Measurements from ENCODE around the gene PRM1. TPM values are rescaled to one million over a fixed set of nuclear protein-coding genes. Genes with fewer than 3 reads are reported as not detected.
"Not testable (repeated sequence)": the region's sequence is repeated elsewhere in the genome, so short reads cannot be mapped to it uniquely, and the experiment has no call there.

PRM1 gene
- total RNA-seq, 1 donor: not detected

DNA sequence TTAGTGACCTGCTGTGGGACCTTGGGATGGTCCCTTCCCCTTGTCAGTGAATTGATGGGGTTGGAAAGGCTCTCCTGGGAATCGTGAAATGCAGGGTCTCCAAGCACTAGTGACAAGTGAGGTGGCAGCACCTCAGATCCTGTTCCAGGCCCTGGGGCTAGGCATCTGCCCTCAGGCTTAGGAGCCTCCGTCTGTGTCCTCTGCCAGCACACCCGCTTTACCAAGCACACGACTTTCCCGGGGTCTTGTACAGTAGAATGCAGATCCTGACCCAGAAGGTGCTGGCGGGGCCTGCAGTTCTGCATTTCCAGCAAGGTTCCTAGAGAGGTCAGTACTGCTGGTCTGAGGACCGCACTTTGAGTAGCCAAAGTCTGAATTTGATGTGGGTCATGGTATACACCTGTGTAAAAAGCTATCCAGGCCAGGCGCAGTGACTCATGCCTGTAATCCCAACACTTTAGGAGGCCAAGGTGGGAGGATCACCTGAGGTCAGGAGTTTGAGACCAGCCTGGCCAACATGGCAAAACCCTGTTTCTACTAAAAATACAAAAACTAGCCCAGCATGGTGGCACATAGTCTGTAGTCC is 33.3 kb upstream of the PRM1 start:
- DNase-seq (ENCODE audit: low read depth in 2 of 3, low spot score in 2 of 3): no peak

DNA sequence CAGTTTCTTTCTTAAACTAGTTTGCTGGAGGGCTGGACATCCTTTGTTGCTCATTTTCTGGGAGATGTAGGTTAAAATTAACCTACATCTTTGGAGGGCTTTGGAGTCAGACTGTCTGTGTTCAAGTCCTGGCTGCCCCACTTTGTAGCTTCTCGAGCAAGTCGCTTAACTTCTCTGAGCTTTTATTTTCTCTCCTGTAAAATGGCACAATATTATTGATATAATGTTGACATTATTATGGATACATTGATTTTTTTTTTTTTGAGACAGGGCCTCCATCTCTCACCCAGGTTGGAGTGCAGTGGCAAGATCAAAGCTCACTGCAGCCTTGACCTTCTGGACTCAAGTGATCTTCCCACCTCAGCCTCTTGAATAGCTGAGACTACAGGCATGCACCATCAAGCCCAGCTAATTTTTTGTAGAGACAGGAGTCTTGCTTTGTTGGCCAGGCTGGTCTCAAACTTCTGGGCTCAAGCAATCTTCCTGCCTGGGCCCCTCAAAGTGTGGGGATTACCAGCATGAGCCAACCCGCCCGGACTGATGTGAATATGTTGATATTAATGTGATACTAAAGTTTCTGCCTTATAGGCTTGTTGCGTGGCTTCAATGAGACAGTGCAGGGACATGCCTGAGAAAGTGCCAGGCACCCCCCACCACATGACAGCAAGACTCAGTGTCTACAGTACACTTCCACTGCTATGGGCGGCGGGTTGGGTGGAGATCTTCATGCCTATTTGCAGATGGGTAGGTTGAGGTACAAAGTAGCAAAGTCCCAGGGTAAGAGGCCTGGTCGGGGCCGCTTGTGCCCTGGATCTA is 32.6 kb upstream of the PRM1 start:
- no peak for DNase-seq (ENCODE audit: low read depth in 2 of 3, low spot score in 2 of 3)

DNA sequence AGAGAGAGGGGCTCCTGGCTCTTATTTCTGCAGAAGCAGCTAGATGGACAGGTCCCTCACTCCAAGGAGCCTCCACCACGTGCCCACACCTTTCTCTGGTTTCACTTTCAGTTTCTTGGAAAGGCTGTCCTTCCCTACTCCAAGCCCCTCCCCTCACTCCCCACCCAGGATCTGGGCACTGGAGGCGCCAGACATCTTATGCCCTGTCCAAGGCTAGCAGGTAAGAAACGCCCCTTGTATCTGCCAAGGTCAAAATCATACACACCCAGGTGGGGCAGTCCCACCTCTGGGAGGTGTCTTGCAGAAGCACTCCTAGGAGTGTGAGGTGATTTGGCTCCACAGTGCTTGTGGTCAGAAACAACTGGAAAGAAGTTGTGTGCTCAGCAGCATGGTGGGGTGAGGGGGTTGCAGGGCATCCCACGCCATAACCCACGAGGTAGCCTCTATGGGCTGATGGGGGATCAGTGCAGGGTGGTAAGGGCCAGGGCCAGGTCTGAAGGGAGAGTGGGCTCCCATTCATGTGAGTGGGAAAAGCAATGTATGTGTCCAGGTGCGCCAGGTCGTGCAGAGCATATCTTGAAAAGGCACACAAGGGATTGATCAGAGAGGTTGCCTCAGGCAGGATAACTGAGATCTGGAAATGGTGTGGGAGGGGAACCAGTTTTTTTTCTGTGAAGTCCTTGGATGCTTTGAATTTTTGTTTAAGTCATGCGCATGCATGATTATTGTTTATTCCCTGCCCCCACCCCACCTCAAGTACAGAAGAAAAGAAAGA is 31.8 kb upstream of the PRM1 start:
- DNase-seq (ENCODE audit: low read depth in 2 of 3, low spot score in 2 of 3): peak in 2 of 3 donors; percentile 44 to 47

DNA sequence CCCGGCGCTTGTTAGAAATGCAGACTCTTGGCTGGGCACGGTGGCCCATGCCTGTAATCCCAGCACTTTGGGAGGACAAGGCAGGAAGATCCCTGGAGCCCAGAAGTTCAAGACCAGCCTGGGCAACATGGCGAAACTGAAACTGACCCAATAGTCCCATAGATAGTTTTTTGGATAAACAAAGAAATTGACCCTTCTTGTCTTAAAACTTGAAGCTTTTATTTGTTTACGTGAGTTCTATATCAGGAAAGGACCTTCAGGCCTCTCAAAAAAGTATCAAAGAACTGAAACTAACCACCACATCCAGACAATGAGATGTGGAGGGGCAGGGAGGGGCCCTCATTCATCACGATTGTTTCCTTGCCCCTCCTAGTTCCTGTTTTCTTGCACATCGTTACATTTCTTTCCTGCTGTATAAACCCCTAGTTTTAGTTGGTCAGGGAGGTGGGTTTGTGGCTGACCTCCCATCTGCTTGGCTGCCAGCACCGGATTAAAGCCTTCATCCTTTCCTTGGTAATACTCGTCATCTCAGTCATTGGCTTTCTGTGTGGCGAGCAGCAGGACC is 29.9 kb upstream of the PRM1 start:
- DNase-seq (ENCODE audit: low read depth in 2 of 3, low spot score in 2 of 3): peak in 2 of 3 donors; percentile 75 to 91

DNA sequence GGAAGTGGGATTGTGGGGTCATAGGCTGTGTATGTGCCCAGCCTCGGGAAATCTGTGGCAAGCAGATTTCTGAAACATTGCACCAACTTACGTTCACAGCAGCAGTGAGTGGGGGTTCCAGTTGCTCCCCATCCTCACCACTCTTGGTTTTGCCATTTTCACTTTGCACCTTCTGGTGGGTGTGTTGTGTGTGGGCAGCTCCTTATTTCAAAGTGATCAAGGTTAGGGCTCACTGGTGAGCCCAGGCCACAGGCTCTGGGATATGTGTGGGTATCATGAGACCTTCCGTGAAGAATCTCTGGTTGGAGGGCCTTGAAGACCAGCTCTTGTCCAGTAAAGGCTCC is 29.5 kb upstream of the PRM1 start:
- DNase-seq (ENCODE audit: low read depth in 2 of 3, low spot score in 2 of 3): no peak

DNA sequence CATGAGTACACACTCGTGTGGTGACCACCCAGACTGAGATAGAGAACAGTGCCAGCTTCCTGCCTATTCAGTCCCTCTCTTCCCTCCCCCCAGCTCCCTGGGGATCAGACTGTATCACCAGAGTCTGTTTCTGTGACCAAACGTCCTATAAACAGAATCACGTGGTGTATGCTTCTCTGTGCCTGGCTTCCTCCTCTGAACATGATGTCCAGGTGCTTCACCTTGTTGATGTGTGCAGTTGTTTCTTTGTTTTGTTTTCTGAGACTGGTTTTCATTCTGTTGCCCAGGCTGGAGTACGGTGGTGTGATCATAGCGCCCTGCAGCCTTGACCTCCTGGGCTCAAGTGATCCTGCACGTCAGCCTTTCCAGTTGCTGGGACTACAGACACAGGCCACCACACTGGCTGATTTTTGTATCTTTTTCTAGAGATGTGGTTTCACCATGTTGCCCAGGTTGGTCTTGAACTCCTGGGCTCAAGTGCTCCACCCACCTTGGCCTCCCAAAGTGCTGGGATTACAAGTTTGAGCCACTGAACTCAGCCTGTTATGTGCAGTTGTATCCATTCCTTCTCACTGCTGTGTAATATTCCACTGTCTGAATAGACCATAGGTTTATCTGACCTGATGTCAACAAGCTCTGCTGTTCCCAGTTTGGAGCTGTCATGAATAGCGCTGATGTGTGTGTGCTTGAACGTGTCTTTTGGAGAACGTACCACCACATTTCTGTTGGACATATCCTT is 28.9 kb upstream of the PRM1 start:
- no peak for DNase-seq (ENCODE audit: low read depth in 2 of 3, low spot score in 2 of 3)

DNA sequence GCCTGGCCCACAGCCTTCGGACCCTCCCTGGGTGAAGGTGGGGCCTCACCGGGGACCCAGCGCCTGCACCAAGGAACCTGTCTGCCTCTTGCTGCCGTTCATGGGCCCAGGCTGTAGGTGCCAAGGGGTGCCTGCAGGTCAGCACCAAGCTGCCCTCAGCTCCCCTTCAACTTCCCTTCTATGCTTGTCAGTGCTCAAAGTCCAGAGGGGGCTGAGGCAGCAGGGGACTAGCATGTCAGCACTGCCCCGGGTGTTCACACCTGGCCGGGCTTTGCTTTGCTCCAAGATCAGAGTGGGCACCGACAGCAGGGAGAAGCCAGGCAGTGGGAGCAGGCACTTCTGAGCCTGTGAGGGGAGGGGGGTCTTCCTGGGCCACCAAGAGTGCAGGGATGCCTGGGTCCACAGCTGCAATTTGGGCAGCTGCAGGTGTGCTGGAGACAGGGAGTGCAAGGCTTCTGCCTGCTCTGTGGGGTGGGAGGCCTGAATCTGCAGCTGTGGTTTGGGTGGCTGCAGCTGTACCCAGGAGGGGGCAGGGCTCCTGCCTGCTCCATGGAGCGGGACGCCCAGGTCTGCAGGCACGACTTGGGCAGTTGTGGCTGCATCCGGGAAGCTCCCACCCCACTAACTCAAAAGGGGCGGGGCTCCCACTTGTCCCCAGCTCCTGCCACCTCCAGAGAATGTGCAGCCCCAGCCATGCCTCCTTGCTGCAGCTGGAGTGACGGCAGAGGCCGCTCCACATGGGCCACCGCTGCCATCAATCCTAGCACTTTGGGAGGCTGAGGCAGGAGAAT is 27.6 kb upstream of the PRM1 start:
- no peak for DNase-seq (ENCODE audit: low read depth in 2 of 3, low spot score in 2 of 3)

DNA sequence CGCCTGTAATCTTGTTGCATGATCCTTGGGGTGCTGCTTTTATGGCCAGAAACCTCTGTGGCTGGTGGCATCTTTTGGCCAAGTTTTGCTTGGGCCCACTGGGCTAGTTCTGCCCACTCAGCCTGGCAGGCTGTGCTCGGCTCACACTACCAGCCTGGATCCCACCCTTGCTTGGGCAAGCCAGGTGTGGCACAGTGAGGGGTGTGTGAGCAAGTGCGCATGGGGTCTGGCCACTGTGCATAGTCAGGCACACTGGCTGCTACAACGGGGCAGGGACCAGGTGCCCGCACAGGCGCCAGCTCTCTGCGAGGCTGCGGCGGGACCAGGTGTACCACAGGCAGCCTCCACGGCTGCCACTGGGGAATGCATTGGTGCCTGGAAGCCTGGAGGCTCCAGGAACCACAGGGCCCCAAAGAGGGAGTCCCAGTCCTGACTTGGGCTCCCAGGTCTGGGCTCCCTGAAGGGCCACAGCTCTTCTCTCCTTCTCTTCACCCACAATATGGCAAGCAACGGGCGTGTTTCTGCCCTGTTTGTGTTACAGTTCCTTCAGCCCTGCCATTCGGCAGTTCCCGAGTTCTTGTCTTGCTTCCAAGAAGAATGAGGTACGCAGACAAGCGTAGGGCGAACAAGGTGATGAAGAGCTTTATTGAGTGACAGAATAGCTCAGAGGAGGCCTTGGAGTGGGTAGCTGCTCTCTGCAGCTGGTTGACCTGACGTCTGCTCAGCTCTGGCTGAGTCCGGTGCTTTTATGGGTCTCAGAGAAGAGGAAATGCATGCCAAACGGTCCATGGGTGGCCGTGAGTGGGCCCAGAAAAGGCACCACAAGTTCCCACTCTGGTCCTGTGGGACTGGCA is 26.7 kb upstream of the PRM1 start:
- no peak for DNase-seq (ENCODE audit: low read depth in 2 of 3, low spot score in 2 of 3)

DNA sequence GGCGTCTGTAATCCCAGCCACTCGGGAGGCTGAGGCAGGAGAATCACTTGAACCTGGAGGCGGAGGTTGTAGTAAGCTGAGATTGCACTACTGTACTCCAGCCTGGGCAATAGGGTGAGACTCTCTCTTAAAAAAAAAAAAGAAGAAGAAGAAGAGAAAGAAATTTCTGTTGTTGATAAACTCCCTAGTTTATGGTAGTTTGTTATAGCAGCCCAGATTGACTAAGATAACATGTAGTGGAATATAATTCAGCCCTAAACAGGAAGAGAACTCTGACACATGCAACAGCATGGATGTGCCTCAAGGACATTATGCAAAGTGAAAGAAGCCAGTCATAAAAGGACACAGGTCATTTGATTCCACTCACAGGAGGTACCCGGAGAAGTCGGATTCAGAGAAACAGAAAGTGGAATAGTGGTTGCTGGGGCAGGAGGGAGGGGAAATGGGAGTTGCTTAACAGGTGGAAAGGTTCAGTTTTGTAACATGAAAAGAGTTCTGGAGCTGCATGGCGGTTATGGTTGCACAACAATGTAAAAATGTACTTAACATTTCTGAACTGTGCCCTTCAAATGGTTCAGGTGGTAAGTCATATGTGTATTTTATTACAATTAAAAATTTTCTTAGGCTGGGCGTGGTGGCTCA is 26.0 kb upstream of the PRM1 start:
- DNase-seq (ENCODE audit: low read depth in 2 of 3, low spot score in 2 of 3): no peak

DNA sequence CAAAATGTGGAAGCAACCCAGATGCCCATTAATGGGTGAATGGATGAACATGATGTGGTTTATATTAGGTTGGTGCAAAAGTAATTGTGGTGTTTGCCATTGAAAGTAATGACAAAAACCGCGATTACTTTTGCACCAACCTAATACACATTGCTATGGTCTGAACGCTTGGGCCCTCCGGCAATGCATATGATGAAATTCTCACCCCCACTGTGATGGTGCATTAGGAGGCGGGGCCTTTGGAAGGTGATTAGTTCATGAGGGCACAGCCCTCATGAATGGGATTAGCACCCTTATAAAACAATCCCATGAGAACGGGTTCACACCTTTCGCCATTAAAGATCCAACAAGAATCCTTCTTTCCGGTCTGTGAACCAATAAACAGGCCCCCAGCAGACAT is 25.3 kb upstream of the PRM1 start:
- DNase-seq (ENCODE audit: low read depth in 2 of 3, low spot score in 2 of 3): no peak

DNA sequence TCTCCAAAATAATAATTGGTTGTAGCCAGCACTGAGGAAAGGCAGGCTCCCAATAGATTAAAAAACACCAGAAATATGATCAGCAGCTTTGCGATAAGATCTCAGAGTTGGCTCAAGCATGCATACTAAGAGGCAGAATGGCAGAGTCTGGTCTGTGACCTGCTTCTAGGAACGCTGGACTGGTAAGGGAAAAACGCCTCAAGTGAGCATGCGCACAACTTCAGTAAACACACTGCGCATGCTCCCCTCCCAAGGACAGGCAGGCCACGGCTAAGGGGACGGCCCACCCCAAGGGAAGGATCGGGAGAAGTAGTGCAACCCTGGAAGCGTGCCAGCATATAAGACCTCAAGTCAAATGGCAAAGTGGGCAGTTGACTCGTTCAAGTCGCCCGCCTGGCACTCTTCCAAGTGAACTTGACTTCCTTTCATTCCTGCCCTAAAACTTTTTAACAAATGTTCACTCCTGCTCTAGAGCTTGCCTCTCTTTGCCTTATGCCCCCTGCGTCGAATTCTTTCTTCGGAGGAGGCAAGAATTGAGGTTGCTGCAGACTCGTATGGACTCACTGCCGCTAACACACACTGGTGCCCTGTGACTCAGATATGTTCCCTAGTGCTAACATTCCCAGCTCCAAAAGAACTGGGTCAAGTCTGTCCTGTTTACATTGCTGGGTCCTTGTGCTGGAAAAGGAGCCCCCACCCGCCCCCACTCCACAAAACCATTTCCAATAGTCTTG is 22.4 kb upstream of the PRM1 start:
- no peak for DNase-seq (ENCODE audit: low read depth in 2 of 3, low spot score in 2 of 3)

DNA sequence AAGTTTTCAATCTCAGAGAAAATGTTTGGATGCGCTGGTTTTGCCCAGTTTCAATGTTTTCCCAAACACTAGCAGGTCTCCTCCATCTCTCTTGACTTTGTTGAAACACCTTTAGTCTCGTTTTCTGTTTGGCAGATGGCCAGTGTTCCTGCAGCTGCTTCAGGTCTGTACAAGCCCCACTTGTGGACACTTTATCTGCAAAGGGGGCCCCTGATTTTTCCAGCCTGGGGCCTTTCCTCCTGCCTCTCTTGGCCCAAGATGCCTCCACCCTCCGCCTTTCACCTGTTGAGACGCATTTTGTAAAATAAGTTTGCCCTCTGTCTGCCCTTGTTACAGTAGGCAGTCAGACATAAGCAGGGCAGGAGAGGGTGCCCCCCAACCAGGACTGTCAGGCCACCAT is 21.8 kb upstream of the PRM1 start:
- DNase-seq (ENCODE audit: low read depth in 2 of 3, low spot score in 2 of 3): no peak

DNA sequence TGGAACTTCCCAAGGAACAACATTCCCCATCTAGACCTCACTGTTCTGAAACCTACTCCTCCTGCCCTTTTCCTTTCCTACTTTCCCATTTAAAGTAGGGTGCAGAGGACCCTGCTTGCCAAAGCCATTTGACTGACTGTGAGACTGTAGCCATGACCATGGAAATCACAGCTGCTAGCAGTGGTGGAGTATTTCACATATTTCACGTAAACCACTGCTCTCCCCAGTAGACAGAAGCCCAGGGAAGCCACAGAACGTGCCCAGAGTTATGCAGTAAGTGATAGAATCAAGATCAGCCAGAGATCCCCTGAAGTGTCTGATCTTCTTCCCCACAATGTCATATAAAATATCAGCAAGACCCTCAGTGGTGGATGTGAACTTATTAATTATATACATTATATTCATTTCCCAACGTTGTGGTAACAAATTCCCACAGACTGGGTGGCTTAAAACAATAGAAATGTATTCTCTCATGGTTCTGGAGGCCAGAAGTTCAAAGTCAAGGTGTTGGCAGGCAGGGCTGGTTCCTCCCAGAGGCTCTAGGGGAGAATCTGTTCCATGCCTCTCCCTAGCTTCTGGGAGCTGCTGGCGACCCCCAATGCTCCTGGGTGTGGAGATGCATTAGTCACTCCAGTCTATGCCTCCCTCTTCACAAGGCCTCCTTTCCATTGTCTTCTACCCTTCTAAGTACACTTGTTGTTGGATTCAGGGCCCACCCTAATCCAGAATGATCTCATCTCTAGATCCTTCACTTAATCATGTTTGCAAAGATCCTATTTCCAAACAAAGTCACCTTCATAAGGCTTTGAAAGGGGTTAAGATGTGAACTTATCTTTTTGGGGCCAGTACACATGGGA is 20.7 kb upstream of the PRM1 start:
- no peak for DNase-seq (ENCODE audit: low read depth in 2 of 3, low spot score in 2 of 3)

DNA sequence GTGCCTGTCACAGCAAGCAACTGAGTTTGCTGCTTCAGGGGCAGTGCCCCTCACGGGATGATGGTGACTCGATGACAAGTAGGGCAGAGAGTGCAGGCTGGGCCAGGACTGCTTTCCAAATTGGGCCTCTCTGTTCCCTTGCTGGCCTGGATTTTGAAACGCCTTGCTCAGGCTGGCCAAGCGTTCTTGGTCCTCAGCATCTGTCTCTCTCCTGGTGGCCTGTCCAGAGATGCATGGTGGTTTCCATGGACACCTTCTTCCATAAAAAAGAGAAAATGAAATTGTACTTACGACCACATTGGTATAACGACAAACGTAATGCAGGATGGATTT is 19.4 kb upstream of the PRM1 start:
- DNase-seq (ENCODE audit: low read depth in 2 of 3, low spot score in 2 of 3): no peak

DNA sequence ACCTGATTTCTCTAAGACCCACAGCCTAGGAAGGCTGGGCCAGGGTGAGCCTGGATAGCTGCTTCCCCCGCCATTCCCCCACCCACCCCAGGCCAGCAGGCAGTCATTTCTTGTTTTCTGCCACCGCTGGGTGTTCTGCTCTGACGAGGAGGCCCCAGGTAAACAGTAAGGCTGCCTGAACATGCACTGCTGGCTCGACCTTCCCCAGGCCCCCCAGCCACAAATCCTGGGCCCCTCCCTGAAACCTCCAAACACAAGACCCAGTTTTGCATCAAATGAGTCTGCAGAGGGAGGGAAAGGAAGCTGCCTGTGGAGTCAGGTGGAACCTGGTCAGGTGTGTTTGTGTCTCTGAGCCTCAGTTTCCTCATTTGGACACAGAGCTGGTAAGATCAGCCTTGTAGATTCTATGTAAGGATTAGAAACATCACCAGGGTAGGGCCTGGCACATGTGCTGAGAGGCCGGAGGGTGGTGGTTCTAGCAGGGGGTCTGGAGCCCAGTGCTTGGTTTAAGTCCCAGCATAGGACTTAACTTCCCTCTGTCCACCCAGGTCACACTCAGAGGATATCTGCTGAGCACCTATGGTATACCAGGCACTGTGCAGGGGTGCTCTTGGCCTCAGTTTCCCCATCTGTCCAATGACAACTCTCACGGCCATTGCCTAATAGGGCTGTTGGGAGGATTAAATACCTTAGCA is 18.9 kb upstream of the PRM1 start:
- DNase-seq (ENCODE audit: low read depth in 2 of 3, low spot score in 2 of 3): no peak

DNA sequence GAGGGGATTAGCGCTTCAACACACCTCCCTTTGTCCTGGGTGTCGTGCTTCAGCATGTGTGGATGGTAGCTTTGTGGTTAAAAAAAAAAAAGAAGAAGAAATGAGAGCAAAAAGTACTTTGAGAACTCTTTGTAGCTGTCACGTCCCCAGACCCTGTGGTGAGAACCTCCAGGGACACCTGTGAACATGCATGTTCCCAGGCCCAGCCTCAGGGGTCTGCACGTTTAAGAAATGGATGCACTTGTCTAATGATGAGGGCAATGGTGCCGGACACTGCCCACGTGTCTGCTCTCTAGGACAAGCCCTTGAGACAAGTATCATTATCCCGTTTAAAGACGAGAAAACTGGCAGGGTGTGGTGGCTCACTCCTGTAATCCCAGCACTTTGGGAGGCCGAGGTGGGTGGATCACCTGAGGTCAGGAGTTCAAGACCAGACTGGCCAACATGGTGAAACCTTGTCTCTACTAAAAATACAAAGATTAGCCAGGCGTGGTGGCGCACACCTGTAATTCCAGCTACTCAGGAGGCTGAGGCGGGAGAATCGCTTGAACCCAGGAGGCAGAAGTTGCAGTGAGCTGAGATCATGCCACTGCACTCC is 17.9 kb upstream of the PRM1 start:
- DNase-seq (ENCODE audit: low read depth in 2 of 3, low spot score in 2 of 3): not testable (repeated sequence)

Data from hematopoietic multipotent progenitor cell (in vitro differentiated cells).